AG09319 (cell line): Measurements from ENCODE around the gene SSC5D.

Experiments
- DNase-seq: peaks from one replicate; pipeline ENCODE4 v3.0.0-alpha.2; 2010; ENCODE audit warnings: low read depth; ENCODE audit errors: extremely low read depth
- TF ChIP-seq, protein P1 (sequence below): IDR thresholded peaks from 2 replicates; pipeline ENCODE4 v1.5.1; 2011; ENCODE audit warnings: low read depth, mild to moderate bottlenecking, inconsistent platforms, low read length, moderate library complexity

Gene SSC5D

DNA sequence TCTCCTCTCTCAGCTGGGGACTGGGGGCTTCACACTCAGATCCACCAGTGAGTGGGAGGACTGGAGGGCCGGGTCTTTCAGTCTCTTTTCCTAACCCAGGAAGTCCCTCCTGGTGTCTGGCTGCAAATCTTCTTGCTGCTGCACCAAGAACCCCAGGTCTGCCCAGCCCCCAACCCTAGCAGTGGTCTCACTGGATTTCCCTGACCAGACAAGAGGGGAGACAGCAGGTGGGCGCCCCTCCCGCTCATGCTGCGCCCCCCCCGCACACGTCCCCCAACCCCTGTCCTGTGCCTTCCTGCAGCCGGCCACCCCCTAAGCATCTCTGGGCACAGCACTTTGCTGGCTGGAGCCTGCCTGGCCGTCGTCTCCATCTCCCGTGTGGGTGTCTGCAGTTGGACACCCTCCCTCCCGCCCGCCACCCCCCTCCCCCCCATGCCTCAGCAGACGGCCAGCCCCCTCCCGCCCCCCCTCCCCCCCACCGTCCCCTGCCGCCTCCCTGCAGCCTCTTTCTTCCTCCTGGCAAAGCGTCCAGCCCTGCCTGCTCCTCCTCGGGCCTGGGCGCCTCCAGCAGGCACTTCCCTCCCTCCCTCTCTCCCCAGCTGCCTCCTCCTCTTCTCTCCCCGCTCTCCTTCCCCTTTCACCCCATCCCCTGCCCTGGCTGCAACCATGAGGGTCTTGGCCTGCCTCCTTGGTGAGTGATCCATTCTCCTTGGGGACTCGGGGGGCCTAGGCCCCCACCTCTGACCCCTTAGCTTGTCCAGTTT lies at the start of gene SSC5D:
SSC5D (plus strand) TSS at position 513 of the 764 bp plus-strand sequence; CDS start at position 667, 154 bp downstream.
- DNase-seq, result no peak
- TF ChIP-seq, protein P1, sequence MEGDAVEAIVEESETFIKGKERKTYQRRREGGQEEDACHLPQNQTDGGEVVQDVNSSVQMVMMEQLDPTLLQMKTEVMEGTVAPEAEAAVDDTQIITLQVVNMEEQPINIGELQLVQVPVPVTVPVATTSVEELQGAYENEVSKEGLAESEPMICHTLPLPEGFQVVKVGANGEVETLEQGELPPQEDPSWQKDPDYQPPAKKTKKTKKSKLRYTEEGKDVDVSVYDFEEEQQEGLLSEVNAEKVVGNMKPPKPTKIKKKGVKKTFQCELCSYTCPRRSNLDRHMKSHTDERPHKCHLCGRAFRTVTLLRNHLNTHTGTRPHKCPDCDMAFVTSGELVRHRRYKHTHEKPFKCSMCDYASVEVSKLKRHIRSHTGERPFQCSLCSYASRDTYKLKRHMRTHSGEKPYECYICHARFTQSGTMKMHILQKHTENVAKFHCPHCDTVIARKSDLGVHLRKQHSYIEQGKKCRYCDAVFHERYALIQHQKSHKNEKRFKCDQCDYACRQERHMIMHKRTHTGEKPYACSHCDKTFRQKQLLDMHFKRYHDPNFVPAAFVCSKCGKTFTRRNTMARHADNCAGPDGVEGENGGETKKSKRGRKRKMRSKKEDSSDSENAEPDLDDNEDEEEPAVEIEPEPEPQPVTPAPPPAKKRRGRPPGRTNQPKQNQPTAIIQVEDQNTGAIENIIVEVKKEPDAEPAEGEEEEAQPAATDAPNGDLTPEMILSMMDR, result no peak

DNA sequence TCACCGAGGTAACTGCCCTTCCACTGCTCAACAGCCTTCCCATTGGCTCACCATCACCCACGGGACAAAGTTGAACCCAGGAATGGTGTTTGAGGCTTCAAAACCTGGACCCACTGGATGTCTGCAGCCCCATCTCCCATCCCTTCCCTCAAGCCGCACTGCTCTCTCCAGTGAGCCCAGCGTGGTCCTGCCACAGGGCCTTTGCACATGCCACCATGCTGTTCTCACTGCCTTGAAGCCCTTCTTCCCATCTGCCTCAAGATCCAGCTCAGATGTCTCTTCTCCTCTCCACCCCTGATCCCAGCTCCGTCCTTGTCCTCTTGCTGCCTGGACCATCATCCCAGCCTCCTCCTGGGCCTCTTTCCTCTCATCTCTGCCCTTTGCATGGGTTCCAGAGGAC lies 49.2 kb upstream of the SSC5D start:
- no peak for DNase-seq
- TF ChIP-seq, protein P1, result no peak

DNA sequence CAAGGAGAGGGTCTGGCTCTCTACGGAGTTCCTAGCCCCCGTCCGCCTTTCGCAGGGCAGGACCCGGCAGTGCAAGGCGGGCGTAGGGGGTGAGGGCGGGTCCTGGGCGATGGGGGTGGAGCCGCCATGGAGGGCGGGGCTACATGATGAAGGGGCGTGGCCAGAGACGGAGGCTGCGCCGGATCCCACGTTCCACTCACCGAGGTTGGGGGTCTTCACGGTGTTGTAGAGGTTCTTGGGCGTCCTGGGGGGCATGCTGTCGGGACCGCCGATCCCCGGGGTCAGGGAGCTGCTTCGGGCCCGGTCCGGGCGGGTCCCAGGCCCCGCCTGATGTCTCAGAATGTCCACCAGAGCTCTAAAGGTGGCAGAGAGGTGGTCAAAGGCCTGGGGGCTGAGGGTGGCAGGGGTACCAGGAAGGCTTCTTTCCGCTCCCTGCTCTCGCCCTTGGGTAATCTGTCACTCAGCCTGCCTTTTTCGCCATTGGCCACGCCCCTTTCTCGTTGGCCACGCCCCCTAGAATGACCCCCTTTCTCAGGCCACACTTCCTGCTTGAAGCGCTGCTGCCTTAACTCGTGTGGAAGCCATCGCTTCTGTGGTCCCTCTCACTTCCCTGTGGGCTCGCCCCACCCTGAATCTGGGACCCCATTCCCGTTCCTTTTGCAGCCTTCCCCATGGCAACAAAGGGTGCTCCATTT lies 47.7 kb upstream of the SSC5D start:
- no peak for DNase-seq
- TF ChIP-seq, protein P1, result no peak

DNA sequence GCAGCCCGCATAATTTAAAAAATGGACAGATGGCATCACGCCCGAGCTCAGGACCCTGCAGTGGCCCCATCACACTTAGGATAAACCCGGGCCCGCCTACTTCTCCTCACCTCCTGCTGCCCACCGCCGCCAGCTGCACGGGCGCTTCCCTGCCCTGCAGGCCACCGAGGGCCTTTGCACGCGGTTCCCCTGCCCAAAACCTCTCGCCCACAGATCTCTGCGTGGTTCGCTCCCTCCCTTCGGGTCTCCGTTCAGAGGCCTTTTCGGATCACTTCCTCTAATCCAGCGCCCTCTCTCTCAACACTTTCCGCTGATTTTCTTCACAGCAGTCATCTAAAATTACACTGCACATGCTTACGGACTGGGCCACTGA lies 46.9 kb upstream of the SSC5D start:
- no peak for DNase-seq
- TF ChIP-seq, protein P1, result no peak

DNA sequence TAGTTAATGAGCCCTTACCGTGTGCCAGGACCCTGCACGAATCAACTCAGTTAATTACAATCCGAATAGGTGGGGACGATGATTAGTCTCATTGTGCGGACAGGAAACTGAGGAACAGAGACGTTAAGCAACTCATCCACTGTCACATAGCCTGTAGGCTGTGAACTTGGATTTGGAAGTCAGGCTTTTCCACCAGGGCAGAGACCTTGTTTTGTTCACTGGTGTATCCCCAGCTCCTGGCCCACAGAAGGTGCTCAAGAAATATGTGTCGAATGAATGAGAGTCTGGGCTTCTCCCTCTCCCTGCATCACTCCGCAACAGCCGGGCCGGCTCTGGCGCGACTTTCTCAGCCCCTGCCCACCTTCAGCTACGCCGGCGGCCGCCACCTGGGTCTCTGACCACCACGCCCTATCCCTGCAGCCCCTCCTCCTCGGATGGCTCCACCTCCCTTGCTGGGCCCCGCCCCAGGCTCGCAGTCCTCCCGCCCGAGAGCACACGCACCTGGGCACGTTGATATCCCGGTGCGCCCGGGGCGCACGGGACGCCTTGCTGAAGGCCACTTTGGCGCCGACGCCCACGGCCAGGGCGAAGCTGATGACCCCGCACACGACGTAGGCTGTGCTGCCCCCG lies 46.4 kb upstream of the SSC5D start:
- TF ChIP-seq, protein P1, result no peak
- DNase-seq, result no peak

DNA sequence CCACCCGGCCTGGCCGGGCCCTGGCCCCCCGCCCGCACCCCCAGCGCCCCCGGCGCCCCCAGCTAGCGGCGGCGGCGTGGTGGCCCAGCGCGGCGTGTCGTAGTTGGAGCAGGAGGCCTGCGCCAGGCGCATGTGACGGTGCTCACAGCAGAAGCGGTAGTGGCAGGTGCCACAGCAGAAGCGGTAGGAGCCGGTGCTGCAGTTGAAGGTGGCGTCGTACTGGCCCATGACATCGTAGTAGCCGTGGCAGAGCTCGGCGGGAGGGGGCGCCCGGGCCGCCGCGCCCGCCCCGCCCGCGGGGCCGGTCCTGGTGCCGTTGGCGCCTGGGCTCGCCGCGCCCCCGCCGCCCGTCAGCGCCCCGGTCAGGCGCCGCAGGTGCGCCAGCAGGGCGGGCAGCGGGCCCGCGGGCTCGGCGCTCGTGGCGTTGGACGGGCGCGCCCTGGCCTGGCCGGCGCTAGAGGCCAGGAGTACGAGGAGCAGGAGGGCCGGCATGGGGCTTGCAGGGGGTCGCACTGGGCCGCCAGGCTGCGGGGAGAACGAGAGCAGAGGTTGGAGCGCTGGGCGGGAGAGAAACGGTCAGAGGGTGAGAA lies 45.8 kb upstream of the SSC5D start:
- TF ChIP-seq, protein P1, result no peak
- DNase-seq, result no peak
